GM19043 (cell line): ENCODE results near the gene SNRPE.

Source experiments
- ATAC-seq: cut with Tn5 transposase; IDR thresholded peaks from one replicate; pipeline ENCODE4 v1.9.1; 2021; ENCODE audit warnings: low read depth; ENCODE audit not compliant: unreplicated experiment

The SNRPE gene

DNA sequence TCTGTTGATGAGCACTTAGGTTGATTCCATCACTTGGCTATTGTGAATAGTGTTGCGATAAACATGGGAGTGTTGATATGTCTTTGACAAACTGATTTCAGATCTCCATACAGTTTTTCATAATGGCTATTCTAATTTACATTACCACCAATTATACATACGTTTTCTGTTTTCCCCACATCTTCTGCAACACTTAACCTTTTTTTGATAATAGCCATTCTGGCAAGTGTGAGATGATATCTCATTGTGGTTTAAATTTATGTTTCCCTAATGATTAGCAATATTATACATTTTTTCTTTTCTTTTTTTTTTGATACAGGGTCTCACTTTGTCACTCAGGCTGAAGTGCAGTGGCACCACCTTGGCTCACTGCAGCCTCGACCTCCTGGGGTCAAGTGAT, 17.0 kb downstream of the SNRPE start:
- ATAC-seq, result no peak

DNA sequence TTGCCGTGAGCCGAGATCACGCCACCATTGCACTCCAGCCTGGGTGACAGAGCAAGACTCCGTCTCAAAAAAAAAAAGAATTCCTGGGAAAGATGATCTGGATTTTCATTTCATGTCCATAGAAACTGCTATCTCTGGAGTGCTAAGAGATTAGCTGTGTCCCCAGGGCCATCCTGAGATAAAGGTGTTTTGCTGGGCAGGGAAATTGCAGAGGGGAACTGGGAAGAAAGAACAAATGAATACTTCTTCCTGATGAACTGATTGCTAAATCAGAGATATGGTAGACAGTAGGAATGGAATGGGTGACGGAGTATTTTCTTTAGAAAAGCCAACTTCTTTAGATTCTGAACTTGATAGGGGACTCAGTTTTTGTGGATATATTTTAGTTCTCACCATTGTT, 19.2 kb downstream of the SNRPE start:
- ATAC-seq, result no peak

DNA sequence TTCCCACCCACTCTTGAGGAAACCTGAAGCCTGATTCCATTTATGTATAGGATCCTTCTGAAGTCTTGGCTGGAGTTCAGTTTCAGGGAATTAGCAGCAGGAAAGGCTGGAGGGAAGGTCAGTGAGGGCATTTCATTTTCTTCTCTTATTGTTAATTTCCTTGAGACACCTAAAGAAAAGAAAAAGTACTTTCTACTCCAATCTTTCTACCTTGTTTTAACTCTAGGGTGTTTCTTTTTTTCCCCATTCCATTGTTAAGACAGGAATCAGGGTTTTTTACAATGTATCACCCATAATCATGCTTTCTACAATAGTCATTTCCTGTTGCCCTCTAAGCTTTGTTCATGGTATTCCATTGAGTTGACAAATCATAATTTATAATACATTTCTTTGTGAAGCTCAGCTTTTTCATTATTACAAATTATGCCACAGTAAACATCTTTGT, 27.4 kb downstream of the SNRPE start:
- no peak for ATAC-seq

DNA sequence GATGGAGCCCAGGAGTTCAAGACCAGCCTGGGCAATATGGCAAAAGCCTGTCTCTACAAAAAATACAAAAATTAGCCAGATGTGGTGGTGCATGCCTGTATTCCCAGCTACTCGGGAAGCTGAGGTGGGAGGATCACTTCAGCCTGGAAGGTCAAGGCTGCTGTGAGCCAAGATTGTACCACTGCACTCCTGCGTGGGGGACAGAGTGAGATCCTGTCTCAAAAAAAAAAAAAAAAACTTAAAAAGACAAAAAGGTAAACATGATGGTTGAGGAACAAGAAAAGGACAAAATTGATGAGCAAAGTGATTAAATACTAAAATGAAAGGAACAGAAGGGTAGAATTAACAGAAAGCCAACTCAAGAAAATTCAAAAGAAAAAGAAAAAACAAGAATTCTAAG, 30.6 kb downstream of the SNRPE start:
- no peak for ATAC-seq

DNA sequence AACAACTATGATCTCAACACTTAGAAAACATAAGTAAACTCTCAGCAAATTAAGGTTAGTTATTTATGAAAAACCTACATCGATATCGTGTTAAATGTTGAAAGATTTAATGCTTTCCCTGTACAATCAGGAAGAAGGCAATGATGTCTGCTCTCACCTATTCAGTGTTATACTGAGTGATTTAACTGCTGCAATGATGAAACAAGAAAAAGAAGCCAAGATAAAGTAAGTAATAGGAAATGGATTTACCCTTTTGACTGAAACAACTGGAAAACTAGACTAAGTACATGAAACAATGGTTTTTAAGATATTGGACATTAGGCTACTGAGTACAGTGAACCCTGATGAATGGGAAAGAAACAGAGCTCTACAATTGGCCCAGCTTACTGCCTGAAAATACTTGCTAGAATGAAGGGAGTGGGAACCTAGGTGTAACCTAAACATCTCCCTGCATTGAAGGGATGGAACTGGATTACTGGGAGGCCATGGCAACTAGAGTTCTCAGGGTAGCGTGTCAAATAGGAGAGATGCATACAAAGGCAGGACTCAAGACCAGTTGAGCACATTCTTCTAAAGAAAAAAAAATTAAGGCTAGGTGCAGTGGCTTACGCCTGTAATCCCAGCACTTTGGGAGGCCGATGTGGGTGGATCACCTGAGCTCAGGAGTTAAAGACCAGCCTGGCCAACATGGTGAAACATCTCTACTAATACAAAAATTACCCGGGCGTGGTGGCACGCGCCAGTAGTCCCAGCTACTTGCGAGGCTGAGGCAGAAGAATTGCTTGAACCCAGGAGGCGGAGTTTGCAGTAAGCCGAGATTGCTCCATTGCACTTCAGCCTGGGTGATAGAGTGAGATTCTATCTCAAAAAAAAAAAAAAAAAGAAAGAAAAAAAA, 37.3 kb downstream of the SNRPE start:
- no peak for ATAC-seq

DNA sequence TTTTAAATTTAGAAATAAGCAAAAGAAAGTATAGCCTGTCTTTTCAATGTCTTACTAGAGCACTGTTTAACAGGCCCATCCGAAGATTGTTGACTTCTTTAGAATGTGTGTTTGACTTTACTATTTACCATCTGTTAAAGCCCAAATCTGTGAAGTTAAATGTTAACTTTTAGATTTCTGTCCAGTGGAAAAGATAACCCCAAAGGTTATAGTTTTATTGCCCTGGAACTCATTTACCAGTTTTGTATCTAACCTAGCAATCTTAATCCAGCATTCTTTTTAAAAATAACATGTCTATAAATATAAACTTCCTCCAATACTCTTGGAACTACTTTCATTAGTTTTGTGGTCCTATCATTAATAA, 37.9 kb downstream of the SNRPE start:
- ATAC-seq, result no peak

DNA sequence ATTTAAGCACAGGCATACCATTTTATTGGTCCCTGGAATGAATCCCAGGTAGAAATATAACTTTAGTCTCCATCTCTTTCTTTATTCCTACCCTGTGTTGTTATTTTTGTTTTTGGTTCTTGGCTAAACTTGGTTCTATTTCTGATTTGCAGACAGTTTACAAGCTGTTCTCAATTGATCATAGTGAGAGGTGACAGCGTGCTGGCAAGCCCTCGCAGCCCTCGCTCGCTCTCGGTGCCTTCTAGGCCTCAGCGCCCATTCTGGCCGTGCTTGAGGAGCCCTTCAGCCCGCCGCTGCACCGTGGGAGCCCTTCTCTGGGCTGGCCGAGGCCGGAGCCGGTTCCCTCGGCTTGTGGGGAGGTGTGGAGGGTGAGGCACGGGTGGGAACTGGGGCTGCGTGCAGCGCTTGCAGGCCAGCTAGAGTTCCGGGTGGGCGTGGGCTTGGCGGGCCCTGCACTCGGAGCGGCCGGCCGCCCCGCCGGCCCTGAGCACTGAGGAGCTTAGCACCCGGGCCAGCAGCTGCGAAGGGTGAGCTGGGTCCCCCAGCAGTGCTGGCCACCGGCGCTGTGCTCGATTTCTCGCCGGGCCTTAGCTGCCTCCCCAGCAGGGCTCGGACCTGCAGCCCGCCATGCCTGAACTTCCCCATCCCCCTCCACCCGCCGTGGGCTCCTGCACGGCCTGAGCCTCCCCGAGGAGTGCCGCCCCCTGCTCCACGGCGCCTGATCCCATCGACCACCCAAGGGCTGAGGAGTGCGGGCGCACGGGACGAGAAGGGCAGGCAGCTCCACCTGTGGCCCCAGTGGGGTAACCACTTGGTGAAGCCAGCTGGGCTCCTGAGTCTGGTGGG, 38.7 kb downstream of the SNRPE start:
- no peak for ATAC-seq

DNA sequence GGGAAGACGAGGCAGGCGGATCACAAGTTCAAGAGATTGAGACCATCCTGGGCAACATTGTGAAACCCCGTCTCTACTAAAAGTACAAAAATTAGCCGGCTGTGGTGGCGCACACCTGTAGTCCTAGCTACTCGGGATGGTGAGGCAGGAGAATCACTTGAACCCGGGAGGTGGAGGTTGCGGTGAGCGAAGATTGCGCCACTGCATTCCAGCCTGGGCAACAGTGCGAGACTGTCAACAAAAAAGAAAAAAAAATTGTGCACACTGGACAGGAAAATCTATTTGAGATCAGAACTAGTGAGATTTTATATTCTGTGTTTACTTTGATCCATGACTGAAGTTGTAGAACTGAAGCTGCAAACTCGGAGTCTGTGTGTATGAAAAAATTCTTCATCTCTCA, 40.2 kb downstream of the SNRPE start:
- no peak for ATAC-seq

DNA sequence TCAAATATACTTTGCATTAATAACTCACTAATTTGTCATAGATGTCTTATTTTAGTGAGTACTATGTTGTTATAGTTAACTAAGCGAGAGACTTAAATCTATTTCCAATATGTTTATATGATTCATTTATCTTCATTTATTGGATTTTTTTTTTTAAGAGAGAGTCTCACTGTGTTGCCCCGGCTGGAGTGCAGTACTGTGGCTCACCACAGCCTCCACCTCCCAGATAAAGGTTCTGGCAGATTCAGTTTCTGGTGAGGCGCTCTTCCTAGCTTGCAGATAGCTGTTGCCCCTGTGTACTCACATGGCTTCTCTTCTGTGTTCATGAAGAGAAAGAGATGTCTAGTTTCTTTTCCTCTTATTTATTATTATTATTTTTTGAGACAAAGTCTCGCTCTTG, 43.9 kb downstream of the SNRPE start:
- ATAC-seq, result no peak

DNA sequence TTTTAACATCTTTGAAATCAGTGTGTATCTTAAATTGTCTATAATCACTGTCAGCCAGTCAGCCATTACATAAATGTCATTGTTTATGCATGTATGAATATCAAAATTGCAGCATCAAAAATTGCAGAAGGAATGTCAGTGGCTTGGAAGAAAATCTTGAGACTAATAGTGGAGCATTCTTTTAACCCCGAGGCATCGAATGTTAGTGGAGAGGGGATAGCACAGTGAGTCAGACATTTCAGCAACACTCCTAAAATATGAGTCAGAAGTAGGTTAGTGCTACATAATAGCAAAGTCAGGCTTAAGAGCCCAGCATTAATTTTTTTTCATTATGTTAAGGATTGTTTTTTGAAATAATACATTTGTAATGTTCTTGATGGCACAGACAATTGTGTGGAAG, 45.5 kb downstream of the SNRPE start:
- no peak for ATAC-seq

DNA sequence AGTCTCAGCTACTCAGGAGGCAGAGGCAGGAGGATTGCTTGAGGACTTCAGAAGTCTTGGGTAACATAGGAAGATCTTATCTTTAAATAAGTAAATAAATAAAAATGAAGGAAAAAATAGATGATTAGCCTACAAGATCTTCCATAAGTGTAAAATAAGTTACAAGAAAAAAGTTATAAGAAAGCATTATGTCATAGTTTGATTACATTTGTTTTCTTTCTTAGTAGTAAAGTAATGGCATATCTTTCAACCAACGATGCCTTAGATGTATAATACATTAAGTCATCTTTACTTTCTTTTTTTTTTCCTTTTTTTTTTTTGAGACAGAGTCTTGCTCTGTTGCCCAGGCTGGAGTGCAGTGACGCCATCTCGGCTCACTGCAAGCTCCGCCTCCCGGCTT, 46.5 kb downstream of the SNRPE start:
- no peak for ATAC-seq

DNA sequence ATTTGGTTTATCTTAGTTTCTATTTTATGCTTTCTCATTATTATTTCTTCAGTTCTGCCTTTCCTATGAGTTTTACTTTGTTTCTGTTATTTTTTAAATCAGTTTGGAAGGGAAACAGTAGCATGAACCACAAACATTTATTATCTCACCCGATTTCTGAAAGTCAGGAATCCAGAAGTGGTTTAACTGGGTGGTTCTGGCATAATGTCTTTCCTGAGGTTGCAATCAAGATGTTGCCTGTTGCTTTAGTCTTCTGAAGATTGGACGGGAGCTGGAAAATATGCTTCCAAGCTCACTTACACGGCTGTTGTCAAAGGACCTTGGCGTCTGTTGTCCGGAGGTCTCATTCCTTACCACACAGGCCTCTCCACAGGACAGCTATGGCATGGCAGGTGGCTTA, 50.4 kb downstream of the SNRPE start:
- no peak for ATAC-seq

DNA sequence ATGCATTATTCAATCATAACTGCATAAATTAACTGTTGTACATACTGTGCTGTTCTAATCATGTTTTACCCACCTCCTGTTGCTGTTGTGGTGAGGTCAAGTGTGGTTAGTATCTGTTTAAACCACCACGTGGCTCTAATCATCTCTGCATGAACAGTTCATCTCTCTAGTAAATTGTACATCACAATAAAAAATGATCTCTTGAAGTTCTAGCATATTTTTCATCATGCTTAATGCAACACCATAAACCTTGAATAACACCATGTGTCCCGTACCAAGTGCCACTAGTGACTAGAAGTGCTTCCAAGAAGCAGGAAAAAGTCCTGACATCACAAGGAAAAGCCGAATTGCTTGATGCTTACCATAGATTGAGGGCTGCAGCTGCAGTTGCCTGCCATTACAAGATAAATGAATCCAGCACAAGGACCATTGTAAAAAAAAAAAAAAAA, 51.7 kb downstream of the SNRPE start:
- no peak for ATAC-seq

DNA sequence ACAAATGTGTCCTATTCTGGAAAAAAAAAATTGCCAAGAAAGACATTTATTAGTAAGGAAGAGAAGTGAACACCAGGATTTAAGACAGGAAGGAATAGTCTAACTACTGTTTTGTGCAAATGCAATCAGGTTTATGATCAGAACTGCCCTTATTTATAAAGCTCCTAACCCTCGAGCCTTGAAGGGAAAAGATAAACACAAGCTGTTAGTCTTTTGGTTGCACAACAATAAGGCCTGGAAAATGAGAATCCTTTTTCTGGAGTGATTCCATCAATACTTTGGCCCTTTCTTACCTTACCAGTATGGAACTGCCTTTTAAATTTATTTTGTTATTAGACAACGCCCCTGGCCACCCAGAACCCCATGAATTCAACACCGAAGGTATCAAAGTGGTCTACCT, 52.9 kb downstream of the SNRPE start:
- no peak for ATAC-seq

DNA sequence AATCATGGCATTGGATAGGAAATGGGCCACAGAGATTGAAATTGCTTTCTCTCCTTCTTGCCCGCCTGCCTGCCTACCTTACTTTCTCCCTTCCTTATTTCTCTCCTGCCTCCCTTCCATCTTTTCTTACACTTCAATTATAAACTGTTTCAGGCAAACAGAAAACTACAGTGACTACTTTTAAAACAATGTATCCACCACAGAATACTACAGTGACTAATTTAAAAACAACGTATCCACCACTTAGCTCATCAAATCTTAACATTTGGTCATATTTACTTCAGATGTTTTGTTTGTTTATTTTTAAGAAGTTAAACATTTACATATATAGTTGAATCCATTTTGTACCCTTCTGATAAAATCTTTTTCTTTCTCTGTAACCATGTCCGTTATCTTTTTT, 54.4 kb downstream of the SNRPE start:
- ATAC-seq, result no peak

DNA sequence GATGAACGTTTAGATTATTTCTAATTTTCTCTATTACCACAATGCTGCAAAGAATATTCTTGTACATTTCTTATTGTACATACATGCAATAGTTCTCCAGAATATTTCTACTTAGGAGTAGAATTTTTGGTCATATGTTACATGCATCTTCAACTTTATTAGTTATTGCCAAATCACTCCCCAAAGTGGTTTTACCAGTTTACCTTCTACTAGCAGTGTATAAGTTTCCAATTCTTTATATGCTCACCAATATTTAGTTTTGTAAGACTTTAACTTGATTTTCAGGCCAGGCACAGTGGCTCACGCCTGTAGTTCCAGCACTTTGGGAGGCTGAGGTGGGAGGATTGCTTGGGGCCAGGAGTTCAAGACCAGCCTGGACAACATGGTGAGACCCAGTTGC, 55.4 kb downstream of the SNRPE start:
- no peak for ATAC-seq
